Fibroblast of pulmonary artery (primary cell): ENCODE results near the gene MYL12B.

ENCODE experiments used
- DNase-seq: peaks from one replicate; pipeline ENCODE4 v3.0.0-alpha.2; 2010; ENCODE audit warnings: low read depth
- H3K4me3 ChIP-seq: replicated peaks from 2 replicates; pipeline ENCODE4 v1.5.1; 2011; ENCODE audit warnings: low read depth, mild to moderate bottlenecking, control low read depth, low read length, moderate library complexity
- TF ChIP-seq, protein P1 (sequence below): IDR thresholded peaks from 2 replicates; pipeline ENCODE4 v1.5.1; 2011; ENCODE audit warnings: mild to moderate bottlenecking, control low read depth, low read length, inconsistent platforms; ENCODE audit errors: missing control alignments

The MYL12B gene

DNA sequence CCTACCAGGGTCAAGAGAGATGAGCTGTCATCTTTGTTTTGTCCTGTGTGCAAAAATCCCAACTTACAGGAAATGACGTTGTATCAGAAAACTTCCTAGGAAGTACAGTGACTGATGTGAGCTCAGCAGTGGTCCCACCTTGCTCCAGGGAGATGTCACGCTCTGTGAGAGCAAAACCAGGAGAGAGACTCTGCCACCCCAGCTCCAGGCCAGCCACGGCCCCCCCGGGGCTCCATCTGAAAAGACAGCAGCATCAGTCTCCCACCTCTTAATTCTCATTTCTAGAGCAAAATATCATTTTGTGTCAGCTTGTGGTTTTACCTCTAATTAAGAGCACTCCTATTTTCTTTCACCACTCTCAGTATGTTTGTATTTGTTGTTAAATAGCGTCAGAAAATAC is 57.5 kb downstream of the MYL12B start:
- TF ChIP-seq, protein P1, sequence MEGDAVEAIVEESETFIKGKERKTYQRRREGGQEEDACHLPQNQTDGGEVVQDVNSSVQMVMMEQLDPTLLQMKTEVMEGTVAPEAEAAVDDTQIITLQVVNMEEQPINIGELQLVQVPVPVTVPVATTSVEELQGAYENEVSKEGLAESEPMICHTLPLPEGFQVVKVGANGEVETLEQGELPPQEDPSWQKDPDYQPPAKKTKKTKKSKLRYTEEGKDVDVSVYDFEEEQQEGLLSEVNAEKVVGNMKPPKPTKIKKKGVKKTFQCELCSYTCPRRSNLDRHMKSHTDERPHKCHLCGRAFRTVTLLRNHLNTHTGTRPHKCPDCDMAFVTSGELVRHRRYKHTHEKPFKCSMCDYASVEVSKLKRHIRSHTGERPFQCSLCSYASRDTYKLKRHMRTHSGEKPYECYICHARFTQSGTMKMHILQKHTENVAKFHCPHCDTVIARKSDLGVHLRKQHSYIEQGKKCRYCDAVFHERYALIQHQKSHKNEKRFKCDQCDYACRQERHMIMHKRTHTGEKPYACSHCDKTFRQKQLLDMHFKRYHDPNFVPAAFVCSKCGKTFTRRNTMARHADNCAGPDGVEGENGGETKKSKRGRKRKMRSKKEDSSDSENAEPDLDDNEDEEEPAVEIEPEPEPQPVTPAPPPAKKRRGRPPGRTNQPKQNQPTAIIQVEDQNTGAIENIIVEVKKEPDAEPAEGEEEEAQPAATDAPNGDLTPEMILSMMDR: no peak
- DNase-seq: peak; percentile 42

DNA sequence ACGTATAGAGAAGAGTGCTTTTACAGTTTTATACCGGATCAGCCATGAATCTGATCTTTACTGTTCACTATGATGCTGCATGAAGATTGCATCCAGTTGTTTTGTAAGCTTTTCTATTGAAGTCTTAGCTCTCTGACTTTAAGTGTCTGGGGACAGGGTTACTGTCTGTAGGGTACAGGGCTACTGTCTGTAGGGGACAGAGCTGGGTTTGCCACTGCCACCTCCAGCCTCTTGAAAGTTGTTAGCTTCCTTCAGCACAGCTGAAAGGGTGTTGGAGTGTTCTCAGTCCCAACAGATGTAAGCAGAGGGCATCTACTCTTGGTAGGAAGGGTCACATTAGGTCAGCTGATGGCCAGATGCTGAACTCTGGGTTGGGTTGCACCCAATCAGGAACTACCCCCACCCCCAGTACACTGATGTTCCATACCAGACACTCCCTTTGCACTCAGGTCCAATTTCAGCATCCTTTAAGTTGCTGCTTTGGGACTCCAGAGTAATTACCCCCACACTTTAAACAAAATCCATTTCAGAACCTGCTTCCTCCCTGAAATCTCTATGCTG is 58.0 kb downstream of the MYL12B start:
- no peak overlapping the region for H3K4me3 ChIP-seq
- DNase-seq: no peak
- TF ChIP-seq, protein P1: no peak

More for the DNA sequence above, 57.5 kb downstream of the MYL12B start:
- H3K4me3 ChIP-seq: no peak overlapping the region

DNA sequence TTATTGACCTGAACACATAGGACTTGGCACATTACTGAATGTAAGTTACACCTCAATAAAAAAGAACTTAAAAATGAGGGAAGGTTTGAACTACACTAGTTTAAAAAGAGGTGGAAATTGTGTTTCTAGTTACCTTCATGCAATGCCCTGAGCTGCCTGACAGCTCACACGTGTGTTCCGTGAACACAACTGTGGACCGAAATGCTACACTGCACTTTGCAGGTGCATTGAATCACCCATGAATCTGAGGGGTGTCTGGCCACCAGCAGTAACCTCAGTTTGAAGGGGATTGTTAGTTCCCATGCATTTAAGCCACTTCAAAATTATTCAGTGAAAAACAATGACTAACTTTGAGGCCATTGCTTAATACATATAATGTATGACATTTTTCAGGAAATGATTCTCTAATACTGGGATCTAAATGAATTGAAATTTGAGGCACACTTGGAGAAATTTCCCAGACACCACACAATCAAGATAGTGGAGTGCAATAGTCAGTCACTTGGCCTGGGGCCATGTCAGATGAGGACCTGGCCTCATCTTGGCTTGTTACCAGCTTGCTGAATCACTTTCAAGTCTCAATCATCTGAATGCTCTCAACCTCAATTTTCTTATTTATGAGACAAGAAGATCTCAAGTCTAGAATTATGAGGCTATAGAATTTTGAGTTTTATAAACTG is 59.3 kb downstream of the MYL12B start:
- TF ChIP-seq, protein P1: no peak
- H3K4me3 ChIP-seq: no peak overlapping the region
- DNase-seq: peak; percentile 99

DNA sequence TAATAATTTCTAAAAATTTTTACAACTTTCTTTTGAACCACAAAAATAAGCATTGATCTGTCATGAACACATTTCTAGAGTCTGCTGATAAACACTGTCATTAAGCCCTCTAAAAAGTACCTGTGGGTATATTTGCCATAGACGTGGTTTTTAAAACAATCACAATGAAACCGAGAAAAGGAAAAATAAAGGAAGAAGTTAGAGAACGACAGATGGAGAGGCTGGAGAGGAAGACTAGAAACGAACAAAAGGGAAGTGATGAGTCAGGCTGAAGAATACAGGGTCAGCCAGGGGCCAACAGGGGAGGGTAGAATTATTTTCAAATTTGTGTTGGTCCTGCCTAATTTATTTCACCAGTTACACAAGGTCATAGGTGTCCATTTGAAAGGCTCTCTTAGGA is 62.0 kb downstream of the MYL12B start:
- H3K4me3 ChIP-seq: no peak overlapping the region
- TF ChIP-seq, protein P1: no peak
- peak; percentile 44 for DNase-seq
